Spleen (tissue), 7 donors: ENCODE measurements around the gene TIGD3.

ENCODE experiments used
- POLR2A ChIP-seq, 3 donors: fragments of 450-650 bp; IDR thresholded peaks; one replicate each; pipeline ENCODE4 v1.5.1; 2017; ENCODE audit warnings: antibody characterized with exemption in 3 of 3, mild to moderate bottlenecking in 1 of 3
- POLR2AphosphoS5 ChIP-seq, 3 donors: sonication (generic); formaldehyde crosslinking; IDR thresholded peaks; one replicate each; pipeline ENCODE4 v1.5.1; 2017; ENCODE audit warnings: antibody characterized with exemption in 3 of 3
- TF ChIP-seq, protein P1 (sequence below), 11 experiments: fragments of 200-600 bp in 7 of 11; fragments of 450-650 bp in 4 of 11; sonication (generic) in 4 of 11; IDR thresholded peaks in 8 of 11; conservative IDR thresholded peaks in 3 of 11; 1 replicate in 7 of 11; 2 replicates in 4 of 11; pipeline versions ENCODE4 v1.4.0 to v1.8.0; 2016 to 2021; ENCODE audit warnings: antibody characterized with exemption in 11 of 11, inconsistent platforms in 4 of 11, mild to moderate bottlenecking in 1 of 11
- donor health status: DM: no; HTN: no; CAD: no; lungs with moderate emphysema.
- donor health status: DM: no; HTN: no; CAD: no.
- donor health status: DM: no; HTN: no; CAD: no.

DNA sequence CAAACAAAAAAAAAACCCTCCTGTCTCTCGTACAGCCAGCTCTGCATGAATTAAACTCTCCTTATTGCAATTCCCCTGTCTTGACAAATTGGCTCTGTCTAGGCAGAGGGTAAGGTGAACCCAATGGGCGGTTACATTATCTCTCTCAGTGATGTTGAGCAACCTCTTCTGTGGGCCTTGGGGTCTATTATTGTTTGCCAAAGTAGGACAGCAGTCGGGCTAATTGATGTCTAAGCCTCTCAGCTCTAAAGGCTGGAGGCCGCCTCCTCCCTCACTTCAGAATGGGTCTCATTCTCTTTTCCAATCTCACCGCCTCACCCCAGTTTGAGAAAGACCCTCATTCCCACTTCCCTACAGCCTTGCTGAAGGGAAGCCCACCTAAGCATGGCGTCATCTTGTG, 29.2 kb downstream of the TIGD3 start:
- TF ChIP-seq, protein P1, sequence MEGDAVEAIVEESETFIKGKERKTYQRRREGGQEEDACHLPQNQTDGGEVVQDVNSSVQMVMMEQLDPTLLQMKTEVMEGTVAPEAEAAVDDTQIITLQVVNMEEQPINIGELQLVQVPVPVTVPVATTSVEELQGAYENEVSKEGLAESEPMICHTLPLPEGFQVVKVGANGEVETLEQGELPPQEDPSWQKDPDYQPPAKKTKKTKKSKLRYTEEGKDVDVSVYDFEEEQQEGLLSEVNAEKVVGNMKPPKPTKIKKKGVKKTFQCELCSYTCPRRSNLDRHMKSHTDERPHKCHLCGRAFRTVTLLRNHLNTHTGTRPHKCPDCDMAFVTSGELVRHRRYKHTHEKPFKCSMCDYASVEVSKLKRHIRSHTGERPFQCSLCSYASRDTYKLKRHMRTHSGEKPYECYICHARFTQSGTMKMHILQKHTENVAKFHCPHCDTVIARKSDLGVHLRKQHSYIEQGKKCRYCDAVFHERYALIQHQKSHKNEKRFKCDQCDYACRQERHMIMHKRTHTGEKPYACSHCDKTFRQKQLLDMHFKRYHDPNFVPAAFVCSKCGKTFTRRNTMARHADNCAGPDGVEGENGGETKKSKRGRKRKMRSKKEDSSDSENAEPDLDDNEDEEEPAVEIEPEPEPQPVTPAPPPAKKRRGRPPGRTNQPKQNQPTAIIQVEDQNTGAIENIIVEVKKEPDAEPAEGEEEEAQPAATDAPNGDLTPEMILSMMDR (IDR thresholded peaks at IDR 0.05 in 8 of 11, conservative IDR thresholded peaks at IDR 0.05 in 3 of 11): no peak
- TF ChIP-seq POLR2A (IDR thresholded peaks at IDR 0.05) (no peak), POLR2AphosphoS5 (IDR thresholded peaks at IDR 0.05) (no peak)
